ENCODE data around the gene PCBP3.
"Not testable (repeated sequence)": the region's sequence is repeated elsewhere in the genome, so short reads cannot be mapped to it uniquely, and the experiment has no call there.

DNA sequence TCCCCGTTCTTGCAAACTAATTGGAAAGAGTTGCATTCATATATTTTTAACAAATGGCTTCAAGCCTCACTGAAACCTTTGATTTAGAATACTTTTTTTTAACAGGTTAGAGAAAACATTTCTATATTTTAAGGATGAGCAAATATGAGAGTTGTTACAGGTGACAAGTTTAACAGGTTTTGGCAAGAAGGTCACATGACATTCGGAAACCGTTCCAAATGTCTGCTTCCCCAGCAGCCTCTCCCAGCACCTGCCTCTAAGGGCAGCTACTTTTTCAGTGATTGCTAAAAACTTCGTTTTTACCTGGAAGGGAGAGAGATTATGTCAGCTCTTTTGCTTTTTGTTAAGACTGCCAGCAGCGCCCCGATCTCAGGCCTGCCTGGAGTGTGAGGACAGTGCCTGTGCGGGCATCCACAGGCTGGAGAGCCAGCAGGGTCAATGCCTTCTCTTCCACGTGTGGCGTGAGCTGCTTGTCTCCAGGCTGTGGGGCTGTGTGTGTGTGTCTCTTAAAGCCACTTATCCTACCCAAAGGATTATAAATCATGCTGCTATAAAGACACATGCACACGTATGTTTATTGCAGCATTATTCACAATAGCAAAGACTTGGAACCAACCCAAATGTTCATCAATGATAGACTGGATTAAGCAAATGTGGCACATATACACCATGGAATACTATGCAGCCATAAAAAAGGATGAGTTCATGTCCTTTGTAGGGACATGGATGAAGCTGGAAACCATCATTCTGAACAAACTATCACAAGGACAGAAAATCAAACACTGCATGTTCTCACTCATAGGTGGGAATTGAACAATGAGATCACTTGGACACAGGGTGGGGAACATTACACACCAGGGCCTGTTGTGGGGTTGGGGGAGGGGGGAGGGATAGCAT is 21.8 kb upstream of the PCBP3 start:
- TF ChIP-seq, protein P1, sequence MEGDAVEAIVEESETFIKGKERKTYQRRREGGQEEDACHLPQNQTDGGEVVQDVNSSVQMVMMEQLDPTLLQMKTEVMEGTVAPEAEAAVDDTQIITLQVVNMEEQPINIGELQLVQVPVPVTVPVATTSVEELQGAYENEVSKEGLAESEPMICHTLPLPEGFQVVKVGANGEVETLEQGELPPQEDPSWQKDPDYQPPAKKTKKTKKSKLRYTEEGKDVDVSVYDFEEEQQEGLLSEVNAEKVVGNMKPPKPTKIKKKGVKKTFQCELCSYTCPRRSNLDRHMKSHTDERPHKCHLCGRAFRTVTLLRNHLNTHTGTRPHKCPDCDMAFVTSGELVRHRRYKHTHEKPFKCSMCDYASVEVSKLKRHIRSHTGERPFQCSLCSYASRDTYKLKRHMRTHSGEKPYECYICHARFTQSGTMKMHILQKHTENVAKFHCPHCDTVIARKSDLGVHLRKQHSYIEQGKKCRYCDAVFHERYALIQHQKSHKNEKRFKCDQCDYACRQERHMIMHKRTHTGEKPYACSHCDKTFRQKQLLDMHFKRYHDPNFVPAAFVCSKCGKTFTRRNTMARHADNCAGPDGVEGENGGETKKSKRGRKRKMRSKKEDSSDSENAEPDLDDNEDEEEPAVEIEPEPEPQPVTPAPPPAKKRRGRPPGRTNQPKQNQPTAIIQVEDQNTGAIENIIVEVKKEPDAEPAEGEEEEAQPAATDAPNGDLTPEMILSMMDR (IDR thresholded peaks at IDR 0.05; ENCODE audit: borderline replicate concordance, extremely low read depth, low read length, poor library complexity, severe bottlenecking) = not testable (repeated sequence)
- not testable (repeated sequence) for TF ChIP-seq EZH2 (IDR thresholded peaks at IDR 0.05; ENCODE audit: borderline replicate concordance, low read depth, low read length, severe bottlenecking)
